MCF 10A (cell line): Measurements from ENCODE around the gene FGD4. TPM values are rescaled to one million over a fixed set of nuclear protein-coding genes. Genes with fewer than 3 reads are reported as not detected.
"Not testable (repeated sequence)": the region's sequence is repeated elsewhere in the genome, so short reads cannot be mapped to it uniquely, and the experiment has no call there.

Source experiments
- BruUV-seq: library from RNA; stranded (reverse); fragments of 400-500 nt; replicated peaks from 2 replicates; lab custom pipeline; 2021; lab: Mats Ljungman, UMichigan
- CTCF ChIA-PET: fragments of 300-600 bp; sonication (Branson Sonifier 250); formaldehyde crosslinking; extraction: SDS; loops from one replicate; lab custom pipeline; 2021; ENCODE audit warnings: antibody characterized with exemption, inconsistent platforms; lab: Yijun Ruan, JAX
- POLR2A ChIA-PET: fragments of 300-600, 350-650 bp; sonication (Branson Sonifier 250); formaldehyde crosslinking; extraction: SDS; loops from one replicate; lab custom pipeline; 2020; ENCODE audit warnings: antibody characterized with exemption, inconsistent platforms; lab: Yijun Ruan, JAX
- DNase-seq: peaks from one replicate; pipeline ENCODE4 v3.0.0-alpha.2; 2018; ENCODE audit not compliant: unreplicated experiment
- H3K27ac Mint-ChIP-seq: one replicate; pipeline ENCODE4 v1.8.0; 2022; ENCODE audit warnings: mild to moderate bottlenecking, low read depth, mixed read lengths; ENCODE audit not compliant: unreplicated experiment
- H3K27me3 Mint-ChIP-seq: one replicate; pipeline ENCODE4 v1.8.0; 2022; ENCODE audit warnings: mixed read lengths; ENCODE audit not compliant: insufficient read depth, unreplicated experiment
- H3K36me3 Mint-ChIP-seq: one replicate; pipeline ENCODE4 v1.8.0; 2022; ENCODE audit warnings: mild to moderate bottlenecking, moderate library complexity, mixed read lengths; ENCODE audit not compliant: insufficient read depth, unreplicated experiment
- H3K4me1 Mint-ChIP-seq: one replicate; pipeline ENCODE4 v1.8.0; 2022; ENCODE audit warnings: mixed read lengths; ENCODE audit not compliant: insufficient read depth, unreplicated experiment
- H3K4me3 Mint-ChIP-seq: one replicate; pipeline ENCODE4 v1.8.0; 2022; ENCODE audit warnings: mild to moderate bottlenecking, moderate library complexity, mixed read lengths; ENCODE audit not compliant: unreplicated experiment
- H3K9me3 Mint-ChIP-seq: one replicate; pipeline ENCODE4 v1.8.0; 2022; ENCODE audit warnings: mixed read lengths; ENCODE audit not compliant: unreplicated experiment
- CTCF ChIP-seq: fragments of 200-600 bp; IDR thresholded peaks from one replicate; pipeline ENCODE4 v1.8.0; 2022; ENCODE audit warnings: antibody characterized with exemption, mild to moderate bottlenecking; ENCODE audit not compliant: unreplicated experiment
- intact Hi-C: fragments of 100-400 bp; cut with micrococcal nuclease; formaldehyde crosslinking; loops from 2 replicates; pipeline ENCODE4 v1.14.1; 2022
- total RNA-seq: library from RNA; stranded (reverse); gene quantifications from 2 replicates; pipeline ENCODE4 v1.2.3, GENCODE V29; 2022

Gene FGD4
- total RNA-seq, 1 experiment from 2014 or later, result 34.7 TPM

DNA sequence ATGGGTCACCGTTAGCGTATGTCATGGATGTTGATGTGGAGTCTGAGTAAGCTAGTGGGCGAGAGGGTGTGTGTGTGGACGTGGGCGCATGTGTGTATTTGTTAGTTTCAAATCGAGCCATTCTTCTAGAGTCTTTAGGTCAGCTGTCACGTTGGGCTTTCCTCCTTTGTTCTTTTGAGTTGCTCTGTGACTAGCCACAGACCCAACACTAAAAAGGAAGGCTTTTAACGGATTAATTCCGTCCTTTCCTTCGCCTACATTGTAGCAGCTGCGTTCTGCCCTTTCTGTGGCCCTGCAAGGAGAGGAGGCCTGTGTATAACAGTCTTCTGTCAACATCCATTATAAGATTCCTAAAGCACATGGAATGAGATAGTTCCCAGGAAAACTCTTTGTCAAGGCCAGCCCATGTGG, 162.6 kb downstream of the FGD4 start:
- no peak for TF ChIP-seq CTCF
- no peak for DNase-seq
- BruUV-seq, result no TSS peak
- Mint-ChIP-seq H3K27ac (no peak overlapping the region), H3K4me3 (no peak overlapping the region), H3K36me3 (peaks cover 46% of the 10 kb centered on the region), H3K4me1 (peaks cover 27% of the 10 kb centered on the region), H3K27me3 (no peaks in the 10 kb centered on the region), H3K9me3 (no peaks in the 10 kb centered on the region)
- POLR2A ChIA-PET, result interaction anchor here (0.6 to 0.8 kb wide), 2 partner anchors 10 to 51 kb away, joined by 3 read pairs; no protein-coding TSS in a partner anchor
- intact Hi-C loops, result no loop called here
- CTCF ChIA-PET, result interaction anchor here (0.5 kb wide), 1 partner anchor 774 kb away, joined by 3 read pairs; no protein-coding TSS in a partner anchor

- DNase-seq, intact Hi-C loops, H3K27me3 Mint-ChIP-seq, POLR2A ChIA-PET, BruUV-seq, H3K27ac Mint-ChIP-seq, H3K9me3 Mint-ChIP-seq, H3K4me3 Mint-ChIP-seq: not testable (repeated sequence)
- Mint-ChIP-seq H3K4me1 (peaks cover 31% of the 10 kb centered on the region), H3K36me3 (peaks cover 48% of the 10 kb centered on the region)
- CTCF ChIA-PET, result interaction anchor here (0.5 kb wide), 1 partner anchor 774 kb away, joined by 3 read pairs; no protein-coding TSS in a partner anchor
Observed at GRCh38 chr12:32562413-32562812, 163.1 kb downstream of the FGD4 start.

DNA sequence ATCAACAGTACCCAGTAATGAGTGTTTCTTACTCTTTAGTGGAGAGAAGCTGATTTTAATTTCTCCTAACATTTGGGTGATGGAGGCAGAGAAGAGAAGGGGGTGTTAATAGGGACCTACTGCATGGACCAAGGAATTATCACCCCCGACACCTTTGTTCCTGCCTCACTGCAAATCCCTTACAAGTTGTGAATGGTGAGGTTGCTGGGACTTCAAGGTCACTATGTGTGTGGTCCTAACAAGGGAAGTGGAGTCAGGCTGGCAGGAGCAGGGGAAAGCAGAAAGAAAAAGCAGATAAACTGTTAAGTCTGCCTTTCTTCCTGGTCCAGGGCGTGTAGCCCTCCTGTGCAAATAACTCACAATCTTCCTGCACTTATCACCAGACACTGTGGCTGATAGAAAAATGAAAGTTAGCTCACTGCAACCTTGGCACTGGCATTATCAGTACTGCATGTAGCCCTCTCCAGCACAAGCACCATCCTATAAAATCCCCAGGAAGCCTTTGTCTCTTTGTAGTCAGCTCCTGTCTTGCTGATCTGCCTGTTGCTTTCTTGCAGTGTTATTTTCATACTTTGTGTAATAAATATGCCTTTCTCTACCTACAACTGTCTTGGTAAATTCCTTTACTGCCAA, 167.4 kb downstream of the FGD4 start:
- H3K27me3 Mint-ChIP-seq, result no peaks in the 10 kb centered on the region
- no peak overlapping the region for H3K27ac Mint-ChIP-seq
- peaks cover 52% of the 10 kb centered on the region for H3K36me3 Mint-ChIP-seq
- H3K4me3 Mint-ChIP-seq, result no peak overlapping the region
- H3K9me3 Mint-ChIP-seq, result no peaks in the 10 kb centered on the region
- intact Hi-C loops, result no loop called here
- peaks cover 46% of the 10 kb centered on the region for H3K4me1 Mint-ChIP-seq
- no TSS peak for BruUV-seq
- POLR2A ChIA-PET, result interaction anchor here (0.7 to 1.7 kb wide), 4 partner anchors 9 to 109 kb away, joined by 3 to 5 read pairs (median 3); no protein-coding TSS in a partner anchor
- CTCF ChIA-PET, result interaction anchor here (0.8 kb wide), 1 partner anchor 106 kb away, joined by 3 read pairs; no protein-coding TSS in a partner anchor
- no peak for DNase-seq
- TF ChIP-seq CTCF, result no peak

- Mint-ChIP-seq H3K36me3 (peaks cover 54% of the 10 kb centered on the region), H3K4me1 (peaks cover 46% of the 10 kb centered on the region), H3K27ac (no peak overlapping the region), H3K4me3 (no peak overlapping the region), H3K9me3 (no peaks in the 10 kb centered on the region), H3K27me3 (no peaks in the 10 kb centered on the region)
- intact Hi-C loops, result no loop called here
- DNase-seq, result no peak
- BruUV-seq, result no TSS peak
- CTCF ChIA-PET, result interaction anchor here (0.7 kb wide), 1 partner anchor 201 kb away, joined by 3 read pairs; no protein-coding TSS in a partner anchor
- POLR2A ChIA-PET, result interaction anchor here (0.8 to 1.7 kb wide), 5 partner anchors 10 to 110 kb away, joined by 3 to 7 read pairs (median 5); no protein-coding TSS in a partner anchor
- no peak for TF ChIP-seq CTCF
Observed at GRCh38 chr12:32567296-32567674, 167.9 kb downstream of the FGD4 start.
